HS-27A (cell line): ENCODE results near the gene VAC14.
A peak's percentile ranks its signal among the peaks of the same experiment; 100 is the strongest.

Source experiments
- DNase-seq: peaks from one replicate; pipeline ENCODE4 v3.0.0-alpha.2; 2012; ENCODE audit warnings: low read depth, missing footprints

The VAC14 gene

GRCh38 chr16:70661918-70662641, 138.9 kb downstream of the VAC14 start:
- no peak for DNase-seq

GRCh38 chr16:70661534-70661917, 139.4 kb downstream of the VAC14 start:
- no peak for DNase-seq

- DNase-seq: no peak
These were observed 140.1 kb downstream of the VAC14 start for GRCh38 chr16:70660672-70661350.

- DNase-seq: no peak
These were observed 140.8 kb downstream of the VAC14 start for GRCh38 chr16:70659953-70660671.

GRCh38 chr16:70659546-70659945, 141.4 kb downstream of the VAC14 start:
- DNase-seq: no peak

GRCh38 chr16:70658921-70659320, 142.0 kb downstream of the VAC14 start:
- DNase-seq: no peak

GRCh38 chr16:70657956-70658355, 143.0 kb downstream of the VAC14 start:
- no peak for DNase-seq

GRCh38 chr16:70656712-70657263, 144.2 kb downstream of the VAC14 start:
- DNase-seq: no peak

- no peak for DNase-seq
These were observed 144.8 kb downstream of the VAC14 start for GRCh38 chr16:70656065-70656711.

- peak; percentile 78 for DNase-seq
These were observed 146.9 kb downstream of the VAC14 start for GRCh38 chr16:70653809-70654771.

GRCh38 chr16:70653406-70653805, 147.6 kb downstream of the VAC14 start:
- DNase-seq: no peak

GRCh38 chr16:70652322-70652721, 148.6 kb downstream of the VAC14 start:
- DNase-seq: no peak

GRCh38 chr16:70651524-70651923, 149.4 kb downstream of the VAC14 start:
- no peak for DNase-seq

- DNase-seq: no peak
These were observed 150.7 kb downstream of the VAC14 start for GRCh38 chr16:70650216-70650615.

GRCh38 chr16:70649300-70649699, 151.7 kb downstream of the VAC14 start:
- DNase-seq: no peak

GRCh38 chr16:70648606-70649005, 152.4 kb downstream of the VAC14 start:
- no peak for DNase-seq

- DNase-seq: no peak
These were observed 153.3 kb downstream of the VAC14 start for GRCh38 chr16:70647441-70648359.

- DNase-seq: no peak
These were observed 154.4 kb downstream of the VAC14 start, which contains the start of gene IL34 for GRCh38 chr16:70646260-70647241. IL34 (plus strand) TSS chr16:70646559; CDS start chr16:70646948, 389 bp downstream.
